HL-60 (cell line): ENCODE measurements around the gene ANXA7.

Experiments
- CTCF ChIP-seq: IDR thresholded peaks from one replicate; pipeline ENCODE4 v1.5.1; 2011; ENCODE audit warnings: low read length, control low read depth, inconsistent platforms; ENCODE audit not compliant: insufficient read depth
- POLR2AphosphoS5 ChIP-seq: IDR thresholded peaks from 2 replicates; pipeline ENCODE4 v1.6.1; 2012; ENCODE audit warnings: low read depth

DNA sequence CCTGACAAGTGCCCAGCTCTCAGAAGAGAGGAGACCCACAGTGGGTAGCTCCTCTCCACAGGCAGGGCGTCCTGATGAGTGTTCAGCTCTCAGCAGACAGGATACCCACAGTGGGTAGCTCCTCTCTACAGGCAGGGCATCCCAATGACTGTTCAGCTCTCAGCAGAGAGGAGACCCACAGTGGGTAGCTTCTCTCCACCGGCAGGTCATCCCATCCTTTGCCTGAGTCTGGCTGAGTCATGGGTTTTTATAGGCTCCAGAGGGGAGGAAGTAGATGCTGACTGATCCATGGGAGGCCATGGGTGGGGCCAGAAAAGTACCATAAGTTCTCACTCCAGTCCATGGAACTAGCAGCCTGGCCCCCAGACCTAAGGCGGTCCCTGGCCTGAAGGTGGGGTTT, 73.7 kb downstream of the ANXA7 start:
- TF ChIP-seq CTCF: no peak
- no peak for TF ChIP-seq POLR2AphosphoS5
